Liver (tissue), 9 donors: ENCODE measurements around the gene PDZRN4. TPM values are rescaled to one million over a fixed set of nuclear protein-coding genes. Genes with fewer than 3 reads are reported as not detected.

Experiments used
- DNase-seq: peaks from one replicate; pipeline ENCODE4 v3.0.0-alpha.2; 2017; ENCODE audit warnings: low spot score
- H3K27ac ChIP-seq, 2 donors: one replicate each; pipeline ENCODE4 v1.7.0; 2013; ENCODE audit warnings: inconsistent platforms in 2 of 2, low read length in 2 of 2, control low read depth in 1 of 2, low read depth in 1 of 2, mild to moderate bottlenecking in 1 of 2
- H3K27me3 ChIP-seq, 4 donors: one replicate each; pipeline versions ENCODE4 v1.6.1 to v1.7.0; 2013; ENCODE audit warnings: low read length in 3 of 4, inconsistent platforms in 1 of 4, mild to moderate bottlenecking in 1 of 4, moderate library complexity in 1 of 4; ENCODE audit not compliant: control insufficient read depth in 4 of 4, insufficient read depth in 4 of 4
- H3K36me3 ChIP-seq, 4 donors: one replicate each; pipeline versions ENCODE4 v1.6.1 to v1.7.0; 2013; ENCODE audit warnings: low read length in 3 of 4, mild to moderate bottlenecking in 3 of 4, low read depth in 1 of 4, moderate library complexity in 1 of 4; ENCODE audit not compliant: control insufficient read depth in 4 of 4, insufficient read depth in 3 of 4
- H3K4me1 ChIP-seq, 4 donors: one replicate each; pipeline versions ENCODE4 v1.6.1 to v1.7.0; 2013; ENCODE audit warnings: low read length in 3 of 4, mild to moderate bottlenecking in 3 of 4, moderate library complexity in 1 of 4; ENCODE audit not compliant: control insufficient read depth in 4 of 4, insufficient read depth in 4 of 4
- H3K4me3 ChIP-seq, 3 donors: one replicate each; pipeline versions ENCODE4 v1.6.1 to v1.7.0; 2013; ENCODE audit warnings: low read length in 3 of 3, control low read depth in 1 of 3, low read depth in 1 of 3, mild to moderate bottlenecking in 1 of 3
- H3K9ac ChIP-seq, 2 donors: one replicate each; pipeline ENCODE4 v1.7.0; 2013; ENCODE audit warnings: low read length in 2 of 2, mild to moderate bottlenecking in 2 of 2, moderate library complexity in 2 of 2, control low read depth in 1 of 2, low read depth in 1 of 2
- H3K9me3 ChIP-seq, 4 donors: one replicate each; pipeline versions ENCODE4 v1.6.1 to v1.7.0; 2013; ENCODE audit warnings: low read length in 3 of 4; ENCODE audit not compliant: control insufficient read depth in 4 of 4
- ATF3 ChIP-seq: IDR thresholded peaks from 2 replicates; pipeline ENCODE4 v1.6.1; 2016; ENCODE audit warnings: antibody characterized with exemption
- EGR1 ChIP-seq, 2 donors: IDR thresholded peaks; 2 replicates each; pipeline ENCODE4 v1.6.1; 2016 to 2018; ENCODE audit warnings: antibody characterized with exemption in 2 of 2, low read depth in 2 of 2
- FOXA1 ChIP-seq: IDR thresholded peaks from 2 replicates; pipeline ENCODE4 v1.6.1; 2016; ENCODE audit warnings: antibody characterized with exemption
- FOXA2 ChIP-seq: IDR thresholded peaks from 2 replicates; pipeline ENCODE4 v1.6.1; 2016; ENCODE audit warnings: antibody characterized with exemption
- GABPA ChIP-seq, 2 donors: IDR thresholded peaks in 1 of 2; conservative IDR thresholded peaks in 1 of 2; 2 replicates each; pipeline ENCODE4 v1.6.1; 2016; ENCODE audit warnings: antibody characterized with exemption in 2 of 2, mild to moderate bottlenecking in 1 of 2, moderate library complexity in 1 of 2
- HNF4A ChIP-seq, 2 donors: conservative IDR thresholded peaks; 2 replicates each; pipeline ENCODE4 v1.6.1; 2016; ENCODE audit warnings: antibody characterized with exemption in 2 of 2, mild to moderate bottlenecking in 2 of 2
- HNF4G ChIP-seq: IDR thresholded peaks from 2 replicates; pipeline ENCODE4 v1.6.1; 2016; ENCODE audit warnings: antibody characterized with exemption
- MAX ChIP-seq: IDR thresholded peaks from 2 replicates; pipeline ENCODE4 v1.6.1; 2016; ENCODE audit warnings: antibody characterized with exemption
- NR2F2 ChIP-seq: IDR thresholded peaks from 2 replicates; pipeline ENCODE4 v1.6.1; 2016; ENCODE audit warnings: antibody characterized with exemption
- RAD21 ChIP-seq, 2 donors: IDR thresholded peaks; 2 replicates each; pipeline ENCODE4 v1.6.1; 2016; ENCODE audit warnings: antibody characterized with exemption in 2 of 2, mild to moderate bottlenecking in 2 of 2
- RXRA ChIP-seq, 2 donors: IDR thresholded peaks; 2 replicates each; pipeline ENCODE4 v1.6.1; 2017 to 2018; ENCODE audit warnings: antibody characterized with exemption in 2 of 2, mild to moderate bottlenecking in 1 of 2
- SP1 ChIP-seq: IDR thresholded peaks from 2 replicates; pipeline ENCODE4 v1.6.1; 2018; ENCODE audit warnings: antibody characterized with exemption, mild to moderate bottlenecking
- YY1 ChIP-seq: IDR thresholded peaks from 2 replicates; pipeline ENCODE4 v1.6.1; 2016; ENCODE audit warnings: antibody characterized with exemption, mild to moderate bottlenecking
- WGBS: extraction: QIAGEN DNeasy Blood & Tissue Kit; methylation state at CpG from one replicate; pipeline ENCODE4 v1.1.7; 2013; 5-methylcytosine and 5-hydroxymethylcytosine counted together
- polyA plus RNA-seq, 2 donors: library from polyadenylated mRNA; stranded (reverse) in 1 of 2; unstranded in 1 of 2; fragments of 200-250 nt in 1 of 2; fragments of >200 nt in 1 of 2; fragmentation: Nextera tagmentation in 1 of 2; extraction: Ambion mirVana in 1 of 2; gene quantifications; one replicate each; pipeline versions ENCODE4 v1.2.1 to v1.2.3, GENCODE V29; 2013 to 2015
- total RNA-seq, 2 donors: library from RNA; depleted of rRNA; stranded (reverse); fragments of >200 nt; gene quantifications; one replicate each; pipeline ENCODE4 v1.2.3, GENCODE V29; 2014
- TF ChIP-seq, protein P1 (sequence below): IDR thresholded peaks from 2 replicates; pipeline ENCODE4 v1.6.1; 2016; ENCODE audit warnings: antibody characterized with exemption
- TF ChIP-seq, protein P2 (sequence below): IDR thresholded peaks from 2 replicates; pipeline ENCODE4 v1.6.1; 2016; ENCODE audit warnings: antibody characterized with exemption, mild to moderate bottlenecking
- donor health status: healthy.
- donor health status: healthy.
- donor health status: healthy.
- donor health status: healthy.
- donor health status: healthy.

The PDZRN4 gene
- total and polyA plus RNA-seq, 4 donors = 0.11 to 1.1 (median 0.24) TPM

DNA sequence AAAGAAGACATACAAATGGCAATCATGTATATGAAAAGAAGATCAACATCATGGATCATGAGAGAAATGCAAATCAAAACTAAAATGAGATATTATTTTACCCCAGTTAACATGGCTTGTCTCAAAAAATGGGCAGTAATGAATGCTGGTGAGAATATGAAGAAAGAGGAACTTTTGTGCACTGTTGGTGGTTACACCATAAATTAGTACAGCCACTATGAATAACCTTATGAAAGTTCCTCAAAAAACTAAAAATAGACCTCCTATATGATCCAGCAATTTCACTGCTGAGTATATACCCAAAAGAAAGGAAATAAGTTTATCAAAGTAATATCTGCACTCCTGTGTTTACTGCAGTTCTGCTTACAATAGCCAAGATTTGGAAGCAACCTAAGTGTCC, 151.7 kb downstream of the PDZRN4 start:
- peaks cover 0 to 2% (median 0%) of the 10 kb centered on the region in 4 donors for H3K27me3 ChIP-seq
- no peaks in the 10 kb centered on the region for H3K9me3 ChIP-seq
- no peak overlapping the region for H3K9ac ChIP-seq
- no peak overlapping the region for H3K27ac ChIP-seq
- H3K4me3 ChIP-seq = no peak overlapping the region
- no peaks in the 10 kb centered on the region for H3K4me1 ChIP-seq
- TF ChIP-seq FOXA2 (no peak), RXRA (IDR thresholded peaks at IDR 0.05) (no peak), RAD21 (IDR thresholded peaks at IDR 0.05) (no peak), HNF4G (no peak)
- TF ChIP-seq, protein P1, sequence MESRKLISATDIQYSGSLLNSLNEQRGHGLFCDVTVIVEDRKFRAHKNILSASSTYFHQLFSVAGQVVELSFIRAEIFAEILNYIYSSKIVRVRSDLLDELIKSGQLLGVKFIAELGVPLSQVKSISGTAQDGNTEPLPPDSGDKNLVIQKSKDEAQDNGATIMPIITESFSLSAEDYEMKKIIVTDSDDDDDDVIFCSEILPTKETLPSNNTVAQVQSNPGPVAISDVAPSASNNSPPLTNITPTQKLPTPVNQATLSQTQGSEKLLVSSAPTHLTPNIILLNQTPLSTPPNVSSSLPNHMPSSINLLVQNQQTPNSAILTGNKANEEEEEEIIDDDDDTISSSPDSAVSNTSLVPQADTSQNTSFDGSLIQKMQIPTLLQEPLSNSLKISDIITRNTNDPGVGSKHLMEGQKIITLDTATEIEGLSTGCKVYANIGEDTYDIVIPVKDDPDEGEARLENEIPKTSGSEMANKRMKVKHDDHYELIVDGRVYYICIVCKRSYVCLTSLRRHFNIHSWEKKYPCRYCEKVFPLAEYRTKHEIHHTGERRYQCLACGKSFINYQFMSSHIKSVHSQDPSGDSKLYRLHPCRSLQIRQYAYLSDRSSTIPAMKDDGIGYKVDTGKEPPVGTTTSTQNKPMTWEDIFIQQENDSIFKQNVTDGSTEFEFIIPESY = no peak
- DNase-seq = no peak
- no peaks in the 10 kb centered on the region for H3K36me3 ChIP-seq

DNA sequence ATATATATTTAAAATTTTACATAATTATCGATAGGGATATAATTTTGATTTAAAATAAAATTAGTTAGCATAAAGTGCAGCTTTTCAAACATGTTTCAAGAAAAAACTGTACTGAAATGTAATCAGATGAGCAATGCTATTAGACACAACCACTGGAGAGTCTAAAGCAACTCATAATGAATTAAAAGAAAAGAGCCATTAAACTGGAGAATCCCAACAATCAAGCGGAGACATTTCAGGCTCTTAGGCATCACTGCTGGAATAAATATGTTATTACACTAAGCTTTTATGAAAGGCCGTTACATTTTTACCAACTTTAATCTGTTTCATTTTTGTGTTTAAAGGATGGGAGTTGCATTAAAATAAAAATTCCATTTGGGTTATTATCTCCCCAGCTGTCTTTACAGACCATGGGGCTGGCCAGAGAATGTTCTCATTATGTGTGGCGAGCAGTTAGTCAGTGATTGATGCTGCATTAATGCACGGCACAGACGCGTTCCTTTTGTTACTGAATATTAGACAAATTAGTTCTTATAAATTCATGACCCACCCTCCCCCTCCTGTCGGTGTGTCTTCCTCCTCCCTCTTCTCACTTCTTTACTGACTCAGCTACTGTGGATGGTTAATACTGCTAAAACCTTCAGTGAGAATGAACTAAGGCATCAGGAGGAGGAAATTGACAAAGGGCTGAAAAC, 156.8 kb downstream of the PDZRN4 start:
- Histone ChIP-seq H3K27me3 (no peaks in the 10 kb centered on the region), H3K36me3 (no peaks in the 10 kb centered on the region), H3K9me3 (no peaks in the 10 kb centered on the region), H3K4me1 (no peaks in the 10 kb centered on the region), H3K9ac (no peak overlapping the region), H3K27ac (no peak overlapping the region), H3K4me3 (no peak overlapping the region)
- no peak for TF ChIP-seq SP1
- no peak for TF ChIP-seq HNF4G
- no peak for TF ChIP-seq FOXA1
- no peak for TF ChIP-seq NR2F2
- no peak for TF ChIP-seq MAX
- no peak for TF ChIP-seq HNF4A (conservative IDR thresholded peaks at IDR 0.05)
- no peak for TF ChIP-seq YY1
- no peak for TF ChIP-seq ATF3
- TF ChIP-seq, protein P2, sequence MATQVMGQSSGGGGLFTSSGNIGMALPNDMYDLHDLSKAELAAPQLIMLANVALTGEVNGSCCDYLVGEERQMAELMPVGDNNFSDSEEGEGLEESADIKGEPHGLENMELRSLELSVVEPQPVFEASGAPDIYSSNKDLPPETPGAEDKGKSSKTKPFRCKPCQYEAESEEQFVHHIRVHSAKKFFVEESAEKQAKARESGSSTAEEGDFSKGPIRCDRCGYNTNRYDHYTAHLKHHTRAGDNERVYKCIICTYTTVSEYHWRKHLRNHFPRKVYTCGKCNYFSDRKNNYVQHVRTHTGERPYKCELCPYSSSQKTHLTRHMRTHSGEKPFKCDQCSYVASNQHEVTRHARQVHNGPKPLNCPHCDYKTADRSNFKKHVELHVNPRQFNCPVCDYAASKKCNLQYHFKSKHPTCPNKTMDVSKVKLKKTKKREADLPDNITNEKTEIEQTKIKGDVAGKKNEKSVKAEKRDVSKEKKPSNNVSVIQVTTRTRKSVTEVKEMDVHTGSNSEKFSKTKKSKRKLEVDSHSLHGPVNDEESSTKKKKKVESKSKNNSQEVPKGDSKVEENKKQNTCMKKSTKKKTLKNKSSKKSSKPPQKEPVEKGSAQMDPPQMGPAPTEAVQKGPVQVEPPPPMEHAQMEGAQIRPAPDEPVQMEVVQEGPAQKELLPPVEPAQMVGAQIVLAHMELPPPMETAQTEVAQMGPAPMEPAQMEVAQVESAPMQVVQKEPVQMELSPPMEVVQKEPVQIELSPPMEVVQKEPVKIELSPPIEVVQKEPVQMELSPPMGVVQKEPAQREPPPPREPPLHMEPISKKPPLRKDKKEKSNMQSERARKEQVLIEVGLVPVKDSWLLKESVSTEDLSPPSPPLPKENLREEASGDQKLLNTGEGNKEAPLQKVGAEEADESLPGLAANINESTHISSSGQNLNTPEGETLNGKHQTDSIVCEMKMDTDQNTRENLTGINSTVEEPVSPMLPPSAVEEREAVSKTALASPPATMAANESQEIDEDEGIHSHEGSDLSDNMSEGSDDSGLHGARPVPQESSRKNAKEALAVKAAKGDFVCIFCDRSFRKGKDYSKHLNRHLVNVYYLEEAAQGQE = no peak
- no peak for TF ChIP-seq EGR1 (IDR thresholded peaks at IDR 0.05; ENCODE audit: low read depth in 2 of 2)
- no peak for TF ChIP-seq GABPA (IDR thresholded peaks at IDR 0.05 in 1 of 2, conservative IDR thresholded peaks at IDR 0.05 in 1 of 2)
- TF ChIP-seq FOXA2 = no peak
- no peak for TF ChIP-seq RAD21 (IDR thresholded peaks at IDR 0.05)
- TF ChIP-seq RXRA (IDR thresholded peaks at IDR 0.05) = no peak
- no peak for DNase-seq
- WGBS = 77% methylated on average over 8 of the region's 8 CpGs
